Measurements from ENCODE around the gene DCDC2C.
"Not testable (repeated sequence)": the region's sequence is repeated elsewhere in the genome, so short reads cannot be mapped to it uniquely, and the experiment has no call there.

Gene DCDC2C

DNA sequence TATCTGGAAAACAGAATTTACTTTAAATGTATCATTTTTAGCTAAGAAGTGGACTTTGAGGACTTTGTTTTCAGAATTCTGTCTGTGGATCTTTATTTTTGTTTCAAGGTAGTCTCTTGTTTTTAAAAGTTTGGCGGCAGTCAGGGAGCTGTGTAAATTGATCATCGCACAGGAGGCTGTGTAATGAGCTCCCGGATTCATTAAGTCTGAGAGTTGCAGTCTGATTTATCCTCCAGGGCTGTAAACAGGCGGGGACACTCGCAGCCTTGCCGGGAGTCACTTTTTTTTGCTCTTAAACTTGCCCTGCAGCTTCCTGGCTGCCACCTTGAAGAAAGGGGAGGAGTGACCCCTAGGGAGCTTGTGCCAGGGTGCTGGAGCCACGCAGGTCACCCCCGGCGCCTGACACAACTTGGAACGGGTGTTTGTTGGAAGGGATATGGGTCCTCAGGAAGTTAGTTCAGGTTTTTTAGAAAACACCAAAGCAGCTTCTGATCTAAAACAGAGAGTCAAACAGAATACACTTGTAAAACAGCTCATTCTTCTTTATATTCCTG is 76.2 kb downstream of the DCDC2C start:
- DNase-seq, result no peak

- DNase-seq, result peak; percentile 38 to 42
Measured at GRCh38 chr2:3780477-3781402, 77.4 kb downstream of the DCDC2C start.

- no peak for DNase-seq
Measured at GRCh38 chr2:3784731-3785130, 81.4 kb downstream of the DCDC2C start.

GRCh38 chr2:3785220-3785889 is 82.0 kb downstream of the DCDC2C start:
- DNase-seq, result no peak

DNA sequence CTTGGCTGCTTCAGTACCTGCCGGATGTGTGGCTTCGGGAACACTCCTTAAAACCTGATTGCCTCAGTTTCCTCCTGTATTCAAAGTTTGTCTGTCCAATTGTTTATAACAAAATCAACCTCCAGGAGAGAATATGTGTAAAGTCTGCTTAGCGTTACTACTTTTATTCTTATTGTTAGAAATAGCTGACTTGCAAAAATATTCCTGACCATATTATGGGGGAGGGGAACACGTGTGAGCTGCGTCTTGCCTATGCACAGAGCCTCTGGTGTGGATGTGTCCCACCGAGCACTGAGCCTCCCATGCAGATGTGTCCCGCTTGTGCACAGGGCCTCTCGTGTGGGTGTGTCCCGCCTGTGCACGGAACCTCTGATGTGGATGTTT is 82.5 kb downstream of the DCDC2C start:
- DNase-seq, result no peak

DNA sequence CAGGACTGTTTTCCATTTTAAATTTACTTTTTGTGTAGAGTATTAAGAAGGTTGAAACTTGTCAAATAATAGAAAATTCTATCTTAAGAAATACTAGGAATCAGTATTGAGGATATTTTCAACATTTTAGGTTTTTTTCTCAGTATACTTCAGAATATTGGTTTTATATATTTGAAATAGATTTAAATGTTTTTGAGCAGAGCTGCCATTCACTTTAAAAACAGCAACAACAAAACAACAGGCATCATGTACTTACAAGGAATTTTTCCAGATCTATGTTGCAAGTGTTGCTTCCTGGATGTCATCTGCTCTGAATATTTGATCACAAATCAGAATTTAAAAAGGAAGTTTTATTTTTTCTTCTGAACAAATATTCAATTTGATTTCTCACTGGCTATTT is 84.4 kb downstream of the DCDC2C start:
- no peak for DNase-seq

DNA sequence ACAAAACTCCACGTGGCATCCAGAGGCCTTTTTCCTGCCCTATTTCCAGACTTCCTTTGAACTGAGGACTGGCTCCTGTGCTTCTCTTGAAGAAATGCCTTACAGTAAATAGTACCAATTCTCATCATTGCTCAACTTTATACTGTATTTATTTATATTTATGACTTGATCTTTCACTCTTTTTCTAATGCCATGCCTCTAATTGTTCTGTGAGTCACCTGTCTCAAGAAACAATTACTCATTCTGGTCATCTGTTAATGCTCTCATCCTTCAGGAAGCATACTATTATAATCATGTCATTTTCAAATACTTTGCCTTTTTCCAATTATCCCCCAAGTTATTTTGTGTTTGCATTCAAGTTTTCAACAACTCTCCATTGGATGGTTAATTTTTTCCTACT is 85.9 kb downstream of the DCDC2C start:
- DNase-seq, result no peak

- no peak for DNase-seq
Measured at GRCh38 chr2:3793249-3793648, 89.9 kb downstream of the DCDC2C start.

DNA sequence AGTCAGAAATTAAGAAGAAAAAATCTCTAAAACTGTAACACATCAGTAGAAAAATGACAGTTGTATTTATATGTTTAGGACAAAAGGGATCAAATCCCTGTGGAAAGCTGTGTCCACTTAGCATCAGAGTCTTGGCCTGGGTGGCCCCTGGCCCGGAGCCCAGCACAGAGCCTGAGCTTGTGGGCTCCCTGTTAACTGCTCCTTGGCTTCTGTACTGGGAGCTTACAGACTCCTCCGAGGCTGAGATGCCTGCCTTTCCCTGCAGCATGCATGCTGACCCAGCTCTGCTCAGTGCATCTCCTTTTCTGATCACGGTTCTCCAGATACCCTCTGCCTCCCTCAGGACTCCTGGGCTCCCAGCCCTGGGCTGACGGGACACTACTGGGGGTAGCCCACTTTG is 98.1 kb downstream of the DCDC2C start:
- no peak for DNase-seq

DNA sequence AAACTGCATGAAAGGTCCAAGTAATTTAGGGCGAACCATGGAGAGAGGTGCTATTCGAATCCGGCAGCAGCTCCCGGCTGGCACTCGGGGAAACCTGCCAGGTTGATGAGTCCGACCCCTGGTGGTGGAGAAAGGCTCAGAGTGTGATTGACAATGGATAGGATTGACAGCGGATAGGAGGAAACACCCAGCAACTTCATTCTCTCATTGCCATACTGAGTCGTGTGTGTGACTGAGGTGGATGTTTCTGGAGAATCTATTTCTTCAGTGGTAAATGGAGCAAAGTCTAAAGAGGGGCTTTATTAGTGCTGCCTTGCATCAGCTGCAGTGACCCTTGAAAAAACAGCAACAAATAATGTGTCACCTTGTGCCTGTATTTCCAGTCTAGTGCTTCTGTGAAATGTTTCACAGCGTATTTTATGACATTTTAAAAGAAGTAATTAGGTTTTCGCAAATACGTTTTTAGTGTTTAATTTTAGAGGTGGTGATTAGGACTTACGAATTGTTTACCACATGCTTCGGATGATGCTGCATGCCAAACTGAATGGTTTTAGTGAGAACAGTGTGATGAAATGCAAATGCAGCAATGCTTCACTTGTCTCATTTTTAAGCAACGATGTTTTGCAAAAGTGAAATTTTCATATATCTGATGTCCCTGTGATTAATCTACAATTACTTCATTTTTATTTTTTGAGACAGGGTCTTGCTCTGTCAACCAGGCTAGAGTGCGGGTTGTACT is 102.0 kb downstream of the DCDC2C start:
- no peak for DNase-seq

DNA sequence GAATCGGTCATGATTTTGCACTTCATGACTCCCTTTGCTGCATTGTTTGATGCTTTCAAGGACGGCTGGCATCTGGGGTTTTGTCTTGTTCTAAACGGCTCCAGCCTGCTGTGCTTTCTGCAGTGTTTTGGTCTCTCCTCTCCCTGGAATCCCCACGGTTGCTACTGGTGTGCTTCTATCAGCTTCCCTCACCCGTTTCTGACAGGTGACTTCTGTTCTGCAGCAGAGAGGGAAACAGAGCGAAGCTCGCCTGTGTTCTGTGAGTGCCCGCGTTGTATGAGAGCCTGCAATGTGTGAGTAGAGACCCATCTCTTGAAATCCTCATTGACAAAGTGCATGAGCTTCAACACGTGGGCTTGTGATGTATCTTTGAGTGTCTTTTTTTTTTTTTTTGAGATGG is 102.8 kb downstream of the DCDC2C start:
- DNase-seq, result no peak

DNA sequence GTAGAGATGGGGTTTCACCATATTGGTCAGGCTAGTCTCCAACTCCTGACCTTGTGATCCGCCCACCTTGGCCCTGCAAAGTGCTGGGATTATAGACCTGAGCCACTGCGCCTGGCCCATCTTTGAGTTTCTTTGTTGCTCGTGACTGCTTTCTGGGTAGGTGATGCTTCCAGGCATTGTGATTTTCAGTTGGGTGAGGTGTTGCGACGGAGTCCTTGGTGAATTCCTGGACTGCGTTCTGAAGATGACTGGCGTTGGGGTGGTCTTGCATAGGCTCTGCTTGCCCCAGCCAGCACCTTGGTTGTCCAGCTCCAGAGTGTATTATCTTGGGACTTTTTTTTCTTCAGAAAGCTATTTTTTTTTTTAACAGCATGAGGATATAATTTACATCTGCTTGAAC is 103.4 kb downstream of the DCDC2C start:
- DNase-seq, result no peak

- DNase-seq, result no peak
Measured at GRCh38 chr2:3807853-3808252, 104.5 kb downstream of the DCDC2C start.

GRCh38 chr2:3814706-3815245 is 111.4 kb downstream of the DCDC2C start:
- DNase-seq, result no peak

DNA sequence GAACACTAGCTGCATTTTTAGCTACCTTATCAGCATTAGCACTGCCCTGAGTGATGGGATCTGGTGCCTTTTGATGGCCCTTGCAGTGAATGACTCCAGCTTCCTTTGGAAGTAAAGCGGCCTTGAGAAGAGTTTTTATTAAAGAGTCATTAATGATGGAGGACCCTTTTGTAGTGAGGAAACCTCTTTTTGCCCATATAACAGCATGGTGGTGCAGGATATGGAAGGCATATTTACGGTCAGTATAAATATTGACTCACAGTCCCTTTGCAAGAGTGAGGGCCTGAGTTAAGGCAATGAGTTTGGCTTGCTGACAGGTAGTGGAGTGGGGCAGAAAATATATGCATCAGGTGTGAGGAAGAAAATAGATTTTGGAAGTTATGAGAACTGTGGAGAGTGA is 113.8 kb downstream of the DCDC2C start:
- DNase-seq, result not testable (repeated sequence)

DNA sequence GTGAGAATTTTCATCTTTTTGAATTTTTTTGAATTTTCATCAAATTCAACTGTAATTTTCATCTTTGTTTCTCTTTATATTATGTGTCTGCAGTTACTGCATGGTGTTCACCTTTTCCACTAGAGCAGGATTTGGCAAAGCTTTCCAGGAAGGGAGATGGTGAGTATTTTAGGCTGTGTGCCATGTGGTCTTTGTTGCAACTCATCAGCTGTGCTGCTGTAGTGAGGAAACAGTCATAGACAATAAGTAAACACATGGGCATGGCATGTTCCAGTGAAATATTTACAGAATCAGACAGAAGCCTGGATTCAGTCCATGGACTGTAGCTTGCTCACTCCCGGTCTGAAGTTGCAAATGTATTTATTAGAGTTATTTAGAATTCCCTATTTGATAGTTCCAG is 120.4 kb downstream of the DCDC2C start:
- no peak for DNase-seq

GRCh38 chr2:3827673-3828575 is 124.5 kb downstream of the DCDC2C start:
- DNase-seq, result peak in 1 of 2 experiments; percentile 39

DNA sequence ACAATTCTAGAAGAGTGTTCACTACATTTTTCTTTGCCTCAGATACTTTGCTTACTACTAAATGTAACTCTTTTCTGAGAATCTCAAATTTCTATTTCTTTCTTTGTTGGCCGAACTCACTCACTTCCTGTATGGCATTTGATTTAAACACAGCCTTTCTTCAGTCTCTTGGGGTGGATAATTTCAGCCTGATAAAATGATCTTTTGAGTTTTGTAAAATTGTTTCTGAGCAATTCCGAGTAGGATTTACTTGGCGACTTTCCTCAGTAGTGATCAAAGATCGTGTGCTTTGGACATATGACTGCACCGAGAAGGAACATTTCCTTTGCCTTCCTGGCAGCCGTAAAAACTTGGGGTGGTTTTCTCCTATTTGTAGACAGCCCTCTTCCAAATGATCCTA is 127.4 kb downstream of the DCDC2C start:
- DNase-seq, result no peak

DNA sequence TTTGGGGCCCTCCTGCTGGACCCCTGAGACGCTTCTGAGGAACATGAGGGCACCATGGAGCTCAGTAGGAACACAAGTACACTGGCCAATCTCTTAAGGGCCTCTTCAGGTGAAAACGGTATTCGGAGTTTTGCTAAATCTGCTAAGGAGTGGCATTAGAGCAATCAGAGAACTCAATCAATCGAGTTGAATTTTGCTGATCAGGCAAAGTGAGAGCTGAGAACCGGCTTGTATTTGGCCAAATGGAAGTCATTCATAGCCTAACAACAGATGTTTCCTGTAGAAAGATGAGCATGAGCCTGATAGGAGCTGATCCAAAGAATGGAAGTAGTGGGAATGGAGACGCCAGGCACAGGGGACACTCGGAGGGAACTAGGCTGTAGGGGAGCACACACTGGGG is 133.7 kb downstream of the DCDC2C start:
- DNase-seq, result no peak

GRCh38 chr2:3838348-3838747 is 135.0 kb downstream of the DCDC2C start:
- DNase-seq, result no peak

DNA sequence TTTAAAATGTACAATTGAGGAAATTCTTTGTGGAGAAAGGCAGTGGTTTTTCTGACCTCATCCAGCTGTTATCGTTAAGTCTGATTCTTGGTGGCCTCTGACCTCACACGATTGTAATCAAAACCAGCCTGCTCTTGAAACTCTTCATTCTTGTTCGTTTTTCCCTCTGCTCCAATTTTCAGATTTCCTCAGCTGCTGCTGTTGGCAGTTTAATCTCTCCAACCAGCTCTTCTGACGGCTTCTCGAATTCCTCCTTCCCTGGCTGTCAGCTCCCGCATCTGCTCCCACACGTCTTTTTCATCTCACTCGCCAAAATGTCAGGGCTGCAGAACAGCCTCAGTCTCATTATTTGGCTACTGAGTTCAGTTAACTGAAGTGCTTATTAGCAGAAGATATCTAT is 136.1 kb downstream of the DCDC2C start:
- no peak for DNase-seq

- no peak for DNase-seq
Measured at GRCh38 chr2:3840611-3841155, 137.3 kb downstream of the DCDC2C start.
